HepG2 (cell line): ENCODE measurements around the gene CAPN12. TPM values are rescaled to one million over a fixed set of nuclear protein-coding genes. Genes with fewer than 3 reads are reported as not detected.

Source experiments
- CCDC6 ChIP-seq: sonication (generic); formaldehyde crosslinking; IDR thresholded peaks from 2 replicates; pipeline ENCODE4 v1.8.1; 2022; ENCODE audit warnings: mild to moderate bottlenecking, missing genetic modification reagents, moderate library complexity
- CREB1 ChIP-seq, 2 experiments: fragments of 450-650 bp in 1 of 2; IDR thresholded peaks; 2 replicates each; pipeline ENCODE4 v1.6.1; 2016 to 2017; ENCODE audit warnings: control low read depth in 1 of 2, mild to moderate bottlenecking in 1 of 2, missing compliant biosample characterization in 1 of 2, missing genetic modification characterization in 1 of 2
- FOSL2 ChIP-seq: sonication (generic); formaldehyde crosslinking; IDR thresholded peaks from 2 replicates; pipeline ENCODE4 v1.4.0; 2020; ENCODE audit warnings: missing genetic modification reagents
- FOXP1 ChIP-seq, 2 experiments: fragments of 450-650 bp in 1 of 2; IDR thresholded peaks; 2 replicates each; pipeline ENCODE4 v1.6.1; 2017 to 2018; ENCODE audit warnings: antibody characterized with exemption in 1 of 2
- HIVEP1 ChIP-seq: sonication (generic); formaldehyde crosslinking; IDR thresholded peaks from 2 replicates; pipeline ENCODE4 v1.4.0; 2020; ENCODE audit warnings: mild to moderate bottlenecking, missing genetic modification reagents
- HOXA7 ChIP-seq: sonication (generic); formaldehyde crosslinking; IDR thresholded peaks from 2 replicates; pipeline ENCODE4 v1.8.1; 2022; ENCODE audit warnings: mild to moderate bottlenecking, missing genetic modification reagents, moderate library complexity
- KLF16 ChIP-seq, 2 experiments: sonication (generic) in 1 of 2; formaldehyde crosslinking in 1 of 2; IDR thresholded peaks; 2 replicates each; pipeline versions ENCODE4 v1.6.1 to v1.8.0; 2016 to 2023; ENCODE audit warnings: missing genetic modification reagents in 2 of 2, missing compliant biosample characterization in 1 of 2
- MAFK ChIP-seq, 2 experiments: IDR thresholded peaks in 1 of 2; conservative IDR thresholded peaks in 1 of 2; 2 replicates each; pipeline ENCODE4 v1.6.1; 2011; ENCODE audit warnings: improper control_type of control experiment in 2 of 2, low read length in 2 of 2
- MXI1 ChIP-seq: IDR thresholded peaks from 3 replicates; pipeline ENCODE4 v1.6.1; 2012; ENCODE audit warnings: low read depth, low read length, inconsistent platforms, borderline replicate concordance
- NFRKB ChIP-seq: fragments of 450-650 bp; IDR thresholded peaks from 2 replicates; pipeline ENCODE4 v1.6.1; 2017
- STAG1 ChIP-seq: sonication (generic); formaldehyde crosslinking; IDR thresholded peaks from 2 replicates; pipeline ENCODE4 v1.4.0; 2020; ENCODE audit warnings: missing genetic modification reagents
- ZFP41 ChIP-seq: sonication (generic); formaldehyde crosslinking; IDR thresholded peaks from 2 replicates; pipeline ENCODE4 v1.4.0; 2020; ENCODE audit warnings: mild to moderate bottlenecking, missing genetic modification reagents, borderline replicate concordance
- ZFP90 ChIP-seq: sonication (generic); formaldehyde crosslinking; IDR thresholded peaks from 2 replicates; pipeline ENCODE4 v1.8.0; 2022; ENCODE audit warnings: missing genetic modification reagents, mild to moderate bottlenecking, inconsistent platforms, borderline replicate concordance
- ZNF234 ChIP-seq: sonication (generic); formaldehyde crosslinking; conservative IDR thresholded peaks from 2 replicates; pipeline ENCODE4 v1.5.1; 2020; ENCODE audit warnings: mild to moderate bottlenecking, missing genetic modification reagents
- ZNF235 ChIP-seq: sonication (generic); formaldehyde crosslinking; IDR thresholded peaks from 2 replicates; pipeline ENCODE4 v1.8.1; 2023; ENCODE audit warnings: mild to moderate bottlenecking, missing genetic modification reagents, borderline replicate concordance
- ZNF263 ChIP-seq: sonication (generic); formaldehyde crosslinking; IDR thresholded peaks from 2 replicates; pipeline ENCODE4 v1.4.0; 2020; ENCODE audit warnings: missing genetic modification reagents
- ZNF329 ChIP-seq: sonication (generic); formaldehyde crosslinking; IDR thresholded peaks from 2 replicates; pipeline ENCODE4 v1.9.0; 2021; ENCODE audit warnings: low read depth, mild to moderate bottlenecking, missing genetic modification reagents
- ZNF660 ChIP-seq: sonication (generic); formaldehyde crosslinking; IDR thresholded peaks from 2 replicates; pipeline ENCODE4 v1.5.1; 2020; ENCODE audit warnings: mild to moderate bottlenecking, low read depth, missing genetic modification reagents, borderline replicate concordance
- ZNF720 ChIP-seq: sonication (generic); formaldehyde crosslinking; IDR thresholded peaks from 2 replicates; pipeline ENCODE4 v1.4.0; 2020; ENCODE audit warnings: missing genetic modification reagents
- ZNF766 ChIP-seq: sonication (generic); formaldehyde crosslinking; IDR thresholded peaks from 2 replicates; pipeline ENCODE4 v1.5.0; 2020; ENCODE audit warnings: missing genetic modification reagents, borderline replicate concordance
- polyA plus RNA-seq, 8 experiments: library from polyadenylated mRNA; depleted of rRNA in 3 of 8; stranded (reverse) in 7 of 8; unstranded in 1 of 8; fragments of >200 nt; fragmentation: Illumina TruSeq in 4 of 8; extraction: Trizol in 4 of 8; gene quantifications; 2 replicates each; pipeline versions ENCODE4 v1.2.1 to v1.2.3, GENCODE V29; 2011 to 2016; ENCODE audit warnings: low read depth in 4 of 8, missing spikeins in 1 of 8, mixed read lengths in 1 of 8; ENCODE audit not compliant: insufficient read depth in 1 of 8
- total RNA-seq, 5 experiments: library from RNA; depleted of rRNA; stranded (reverse); fragments of >200 nt; fragmentation: Illumina TruSeq; extraction: Trizol; gene quantifications; 2 replicates each; pipeline ENCODE4 v1.2.3, GENCODE V29; 2016; ENCODE audit warnings: low read depth in 1 of 5
- TF ChIP-seq, protein P1 (sequence below): sonication (generic); formaldehyde crosslinking; IDR thresholded peaks from 2 replicates; pipeline ENCODE4 v1.8.0; 2022; ENCODE audit warnings: mild to moderate bottlenecking, missing genetic modification reagents; ENCODE audit not compliant: insufficient replicate concordance
- TF ChIP-seq, protein P2 (sequence below): sonication (generic); formaldehyde crosslinking; IDR thresholded peaks from one replicate; pipeline ENCODE4 v1.5.1; 2020; ENCODE audit warnings: mild to moderate bottlenecking, missing genetic modification reagents; ENCODE audit errors: not compliant biosample characterization

CAPN12 gene
- total and polyA plus RNA-seq, 2 of the 13 experiments (the other 11 are each of a cell fraction or from before 2014, with no cell fraction given), result 1.6 to 13.6 TPM

DNA sequence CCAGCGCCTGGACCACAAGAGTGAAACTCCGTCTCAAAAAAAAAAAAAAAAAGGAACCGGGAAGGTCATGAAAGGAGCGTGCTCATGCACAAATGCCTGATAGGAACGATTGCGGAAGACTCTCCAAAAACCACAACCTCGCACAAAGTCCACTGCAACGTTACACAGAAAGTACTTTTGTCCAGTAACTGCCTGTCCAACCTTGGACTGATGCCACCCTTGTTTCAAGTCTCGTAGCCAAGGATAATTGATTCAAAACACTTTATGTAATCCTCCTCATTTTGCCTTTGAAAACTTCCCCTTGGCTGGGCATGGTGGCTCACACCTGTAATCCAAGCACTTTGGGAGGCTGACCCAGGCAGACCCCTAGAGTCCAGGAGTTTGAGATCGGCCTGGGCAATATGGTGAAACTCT is 15.3 kb upstream of the CAPN12 start (continued):
- TF ChIP-seq ZFP90 (CRISPR knock-in tag) (no peak), ZNF329 (CRISPR knock-in tag) (no peak), CREB1 (IDR thresholded peaks at IDR 0.05) (0 out of 2 replicates have a peak, but pooled peaks have one; percentile 20), CREB1 (CRISPR knock-in tag; IDR thresholded peaks at IDR 0.05) (peak; percentile 72), FOSL2 (CRISPR knock-in tag) (peak; percentile 72), HIVEP1 (CRISPR knock-in tag) (no peak), ZNF766 (CRISPR knock-in tag) (no peak), FOXP1 (IDR thresholded peaks at IDR 0.05) (no peak), FOXP1 (CRISPR knock-in tag; IDR thresholded peaks at IDR 0.05) (peak; percentile 69), KLF16 (CRISPR knock-in tag; IDR thresholded peaks at IDR 0.05) (peak in 1 of 2 experiments; percentile 63; a peak in 2 of 4 replicates), ZNF660 (CRISPR knock-in tag) (no peak), STAG1 (CRISPR knock-in tag) (peak; percentile 17; the same call in 1 of the 2 replicates), ZNF263 (CRISPR knock-in tag) (no peak), ZNF720 (CRISPR knock-in tag) (no peak), NFRKB (no peak), ZNF234 (CRISPR knock-in tag) (no peak), HOXA7 (CRISPR knock-in tag) (no peak), ZFP41 (no peak), MAFK (conservative IDR thresholded peaks at IDR 0.05 in 1 of 2, IDR thresholded peaks at IDR 0.05 in 1 of 2; ENCODE audit: low read length in 2 of 2) (no peak), ZNF235 (CRISPR knock-in tag) (no peak), MXI1 (peak; percentile 32; the same call in 1 of the 3 replicates), CCDC6 (CRISPR knock-in tag) (no peak; the same call in 1 of the 2 replicates)
- TF ChIP-seq, protein P1, sequence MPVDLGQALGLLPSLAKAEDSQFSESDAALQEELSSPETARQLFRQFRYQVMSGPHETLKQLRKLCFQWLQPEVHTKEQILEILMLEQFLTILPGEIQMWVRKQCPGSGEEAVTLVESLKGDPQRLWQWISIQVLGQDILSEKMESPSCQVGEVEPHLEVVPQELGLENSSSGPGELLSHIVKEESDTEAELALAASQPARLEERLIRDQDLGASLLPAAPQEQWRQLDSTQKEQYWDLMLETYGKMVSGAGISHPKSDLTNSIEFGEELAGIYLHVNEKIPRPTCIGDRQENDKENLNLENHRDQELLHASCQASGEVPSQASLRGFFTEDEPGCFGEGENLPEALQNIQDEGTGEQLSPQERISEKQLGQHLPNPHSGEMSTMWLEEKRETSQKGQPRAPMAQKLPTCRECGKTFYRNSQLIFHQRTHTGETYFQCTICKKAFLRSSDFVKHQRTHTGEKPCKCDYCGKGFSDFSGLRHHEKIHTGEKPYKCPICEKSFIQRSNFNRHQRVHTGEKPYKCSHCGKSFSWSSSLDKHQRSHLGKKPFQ (CRISPR knock-in tag), result no peak
- TF ChIP-seq, protein P2, sequence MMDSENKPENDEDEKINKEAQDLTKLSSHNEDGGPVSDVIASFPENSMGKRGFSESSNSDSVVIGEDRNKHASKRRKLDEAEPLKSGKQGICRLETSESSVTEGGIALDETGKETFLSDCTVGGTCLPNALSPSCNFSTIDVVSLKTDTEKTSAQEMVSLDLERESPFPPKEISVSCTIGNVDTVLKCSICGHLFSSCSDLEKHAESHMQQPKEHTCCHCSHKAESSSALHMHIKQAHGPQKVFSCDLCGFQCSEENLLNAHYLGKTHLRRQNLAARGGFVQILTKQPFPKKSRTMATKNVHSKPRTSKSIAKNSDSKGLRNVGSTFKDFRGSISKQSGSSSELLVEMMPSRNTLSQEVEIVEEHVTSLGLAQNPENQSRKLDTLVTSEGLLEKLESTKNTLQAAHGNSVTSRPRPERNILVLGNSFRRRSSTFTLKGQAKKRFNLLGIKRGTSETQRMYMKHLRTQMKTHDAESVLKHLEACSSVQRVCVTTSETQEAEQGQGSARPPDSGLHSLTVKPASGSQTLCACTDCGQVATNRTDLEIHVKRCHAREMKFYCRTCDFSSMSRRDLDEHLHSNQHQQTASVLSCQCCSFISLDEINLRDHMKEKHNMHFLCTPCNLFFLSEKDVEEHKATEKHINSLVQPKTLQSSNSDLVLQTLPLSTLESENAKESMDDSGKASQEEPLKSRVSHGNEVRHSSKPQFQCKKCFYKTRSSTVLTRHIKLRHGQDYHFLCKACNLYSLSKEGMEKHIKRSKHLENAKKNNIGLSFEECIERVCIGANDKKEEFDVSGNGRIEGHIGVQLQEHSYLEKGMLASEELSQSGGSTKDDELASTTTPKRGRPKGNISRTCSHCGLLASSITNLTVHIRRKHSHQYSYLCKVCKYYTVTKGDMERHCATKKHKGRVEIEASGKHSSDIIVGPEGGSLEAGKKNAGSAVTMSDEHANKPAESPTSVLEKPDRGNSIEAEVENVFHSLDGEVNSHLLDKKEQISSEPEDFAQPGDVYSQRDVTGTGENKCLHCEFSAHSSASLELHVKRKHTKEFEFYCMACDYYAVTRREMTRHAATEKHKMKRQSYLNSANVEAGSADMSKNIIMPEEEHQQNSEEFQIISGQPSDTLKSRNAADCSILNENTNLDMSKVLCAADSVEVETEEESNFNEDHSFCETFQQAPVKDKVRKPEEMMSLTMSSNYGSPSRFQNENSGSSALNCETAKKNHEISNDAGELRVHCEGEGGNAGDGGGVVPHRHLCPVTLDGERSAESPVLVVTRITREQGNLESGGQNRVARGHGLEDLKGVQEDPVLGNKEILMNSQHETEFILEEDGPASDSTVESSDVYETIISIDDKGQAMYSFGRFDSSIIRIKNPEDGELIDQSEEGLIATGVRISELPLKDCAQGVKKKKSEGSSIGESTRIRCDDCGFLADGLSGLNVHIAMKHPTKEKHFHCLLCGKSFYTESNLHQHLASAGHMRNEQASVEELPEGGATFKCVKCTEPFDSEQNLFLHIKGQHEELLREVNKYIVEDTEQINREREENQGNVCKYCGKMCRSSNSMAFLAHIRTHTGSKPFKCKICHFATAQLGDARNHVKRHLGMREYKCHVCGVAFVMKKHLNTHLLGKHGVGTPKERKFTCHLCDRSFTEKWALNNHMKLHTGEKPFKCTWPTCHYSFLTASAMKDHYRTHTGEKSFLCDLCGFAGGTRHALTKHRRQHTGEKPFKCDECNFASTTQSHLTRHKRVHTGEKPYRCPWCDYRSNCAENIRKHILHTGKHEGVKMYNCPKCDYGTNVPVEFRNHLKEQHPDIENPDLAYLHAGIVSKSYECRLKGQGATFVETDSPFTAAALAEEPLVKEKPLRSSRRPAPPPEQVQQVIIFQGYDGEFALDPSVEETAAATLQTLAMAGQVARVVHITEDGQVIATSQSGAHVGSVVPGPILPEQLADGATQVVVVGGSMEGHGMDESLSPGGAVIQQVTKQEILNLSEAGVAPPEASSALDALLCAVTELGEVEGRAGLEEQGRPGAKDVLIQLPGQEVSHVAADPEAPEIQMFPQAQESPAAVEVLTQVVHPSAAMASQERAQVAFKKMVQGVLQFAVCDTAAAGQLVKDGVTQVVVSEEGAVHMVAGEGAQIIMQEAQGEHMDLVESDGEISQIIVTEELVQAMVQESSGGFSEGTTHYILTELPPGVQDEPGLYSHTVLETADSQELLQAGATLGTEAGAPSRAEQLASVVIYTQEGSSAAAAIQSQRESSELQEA (CRISPR knock-in tag), result no peak
